GM13977 (cell line): ENCODE data around the gene DEF6.
"Not testable (repeated sequence)": the region's sequence is repeated elsewhere in the genome, so short reads cannot be mapped to it uniquely, and the experiment has no call there.

ENCODE experiments used
- DNase-seq: peaks from one replicate; pipeline ENCODE4 v3.0.0; 2012; ENCODE audit warnings: low spot score
- in situ Hi-C: fragments of 300-500 bp; cut with MboI; formaldehyde crosslinking; loops from one replicate; pipeline ENCODE4 v1.12.0; 2022; ENCODE audit warnings: low sequenced_read_pairs, low pct_unique_long_range_greater_than_20kb, mixed read lengths, inconsistent platforms; ENCODE audit not compliant: unreplicated experiment
- TF ChIP-seq, protein P1 (sequence below): IDR thresholded peaks from 2 replicates; pipeline ENCODE4 v1.5.1; 2012; ENCODE audit warnings: mild to moderate bottlenecking, control low read depth; ENCODE audit not compliant: insufficient read depth; ENCODE audit errors: extremely low read depth, missing control alignments

Gene DEF6

DNA sequence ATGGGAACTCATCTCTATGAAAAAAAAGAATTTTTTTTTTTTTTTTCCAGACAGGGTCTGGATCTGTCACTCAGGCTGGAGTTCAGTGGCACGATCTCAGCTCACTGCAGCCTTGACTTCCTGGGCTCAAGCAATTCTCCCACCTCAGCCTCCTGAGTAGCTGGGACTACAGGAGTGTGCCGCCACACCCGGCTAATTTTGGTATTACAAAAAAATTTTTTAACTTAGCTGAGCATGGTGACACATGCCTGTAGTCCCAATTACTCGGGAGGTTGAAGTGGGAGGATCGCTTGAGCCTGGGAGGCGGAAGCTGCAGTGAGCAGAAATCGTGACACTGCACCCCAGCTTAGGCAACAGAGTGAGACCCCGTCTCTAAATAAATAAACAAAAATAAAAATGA lies 7.5 kb downstream of the DEF6 start:
- DNase-seq = no peak
- in situ Hi-C loops = no loop called here
- TF ChIP-seq, protein P1, sequence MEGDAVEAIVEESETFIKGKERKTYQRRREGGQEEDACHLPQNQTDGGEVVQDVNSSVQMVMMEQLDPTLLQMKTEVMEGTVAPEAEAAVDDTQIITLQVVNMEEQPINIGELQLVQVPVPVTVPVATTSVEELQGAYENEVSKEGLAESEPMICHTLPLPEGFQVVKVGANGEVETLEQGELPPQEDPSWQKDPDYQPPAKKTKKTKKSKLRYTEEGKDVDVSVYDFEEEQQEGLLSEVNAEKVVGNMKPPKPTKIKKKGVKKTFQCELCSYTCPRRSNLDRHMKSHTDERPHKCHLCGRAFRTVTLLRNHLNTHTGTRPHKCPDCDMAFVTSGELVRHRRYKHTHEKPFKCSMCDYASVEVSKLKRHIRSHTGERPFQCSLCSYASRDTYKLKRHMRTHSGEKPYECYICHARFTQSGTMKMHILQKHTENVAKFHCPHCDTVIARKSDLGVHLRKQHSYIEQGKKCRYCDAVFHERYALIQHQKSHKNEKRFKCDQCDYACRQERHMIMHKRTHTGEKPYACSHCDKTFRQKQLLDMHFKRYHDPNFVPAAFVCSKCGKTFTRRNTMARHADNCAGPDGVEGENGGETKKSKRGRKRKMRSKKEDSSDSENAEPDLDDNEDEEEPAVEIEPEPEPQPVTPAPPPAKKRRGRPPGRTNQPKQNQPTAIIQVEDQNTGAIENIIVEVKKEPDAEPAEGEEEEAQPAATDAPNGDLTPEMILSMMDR = no peak

DNA sequence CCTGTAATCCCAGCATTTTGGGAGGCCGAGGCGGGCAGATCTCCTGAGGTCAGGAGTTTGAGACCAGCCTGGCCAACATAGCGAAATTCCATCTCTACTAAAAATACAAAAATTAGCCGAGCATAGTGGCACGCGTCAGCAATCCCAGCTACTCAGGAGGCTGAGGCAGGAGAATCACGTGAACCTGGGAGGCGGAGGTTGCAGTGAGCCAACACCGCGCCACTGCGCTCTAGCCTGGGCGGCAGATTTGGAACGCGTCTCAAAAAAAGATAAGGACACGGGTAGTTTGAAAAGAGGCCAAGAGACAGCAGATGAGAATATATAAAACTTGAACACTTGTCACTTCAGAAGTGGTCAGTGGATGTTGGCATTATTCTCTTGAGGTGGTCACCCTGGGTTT lies 9.5 kb downstream of the DEF6 start:
- in situ Hi-C loops, DNase-seq: not testable (repeated sequence)

DNA sequence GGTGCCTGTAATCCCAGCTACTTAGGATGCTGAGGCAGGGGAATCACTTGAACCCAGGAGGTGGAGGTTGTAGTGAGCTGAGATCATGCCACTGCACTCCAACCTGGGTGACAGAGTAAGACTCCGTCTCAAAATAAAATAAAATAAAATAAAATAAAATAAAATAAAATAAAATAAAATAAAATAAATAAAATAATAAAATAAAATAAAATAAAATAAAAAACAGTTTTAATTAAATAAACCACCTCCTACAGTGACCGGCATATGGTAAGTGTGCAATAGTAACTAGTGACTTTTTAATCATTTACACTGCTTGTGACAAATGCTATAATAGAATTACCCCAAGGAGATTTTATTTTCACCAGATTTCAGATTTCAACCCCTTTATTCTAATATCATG lies 10.9 kb downstream of the DEF6 start:
- in situ Hi-C loops, DNase-seq: not testable (repeated sequence)

DNA sequence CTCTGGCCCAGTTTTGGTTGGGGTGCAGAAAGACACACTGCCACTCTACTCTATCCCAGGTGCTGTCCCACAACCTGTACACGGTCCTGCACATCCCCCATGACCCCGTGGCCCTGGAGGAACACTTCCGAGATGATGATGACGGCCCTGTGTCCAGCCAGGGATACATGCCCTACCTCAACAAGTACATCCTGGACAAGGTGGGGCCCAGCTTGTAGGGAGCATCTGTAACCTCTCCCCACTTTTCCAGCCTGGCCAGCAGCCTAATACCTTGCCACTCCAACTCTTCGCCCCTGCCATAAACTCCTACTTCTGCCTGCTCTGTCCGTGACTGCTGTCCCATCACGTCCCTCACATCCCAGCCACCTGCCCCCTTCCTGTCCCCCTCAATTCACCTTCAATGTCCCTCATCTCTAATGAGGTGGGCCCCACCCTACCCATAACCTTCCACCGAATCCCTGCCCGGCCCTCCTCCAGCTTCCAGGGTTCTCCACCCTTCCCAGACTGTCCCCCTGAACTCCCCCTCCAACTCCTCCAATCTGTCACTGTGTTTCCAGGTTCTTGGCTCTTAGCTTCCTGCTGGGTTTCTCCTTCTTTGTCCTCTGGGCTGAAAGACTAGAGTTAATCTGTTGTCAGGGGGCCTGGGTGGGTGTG lies 12.1 kb downstream of the DEF6 start:
- TF ChIP-seq, protein P1 = no peak
- in situ Hi-C loops = no loop called here
- no peak for DNase-seq

DNA sequence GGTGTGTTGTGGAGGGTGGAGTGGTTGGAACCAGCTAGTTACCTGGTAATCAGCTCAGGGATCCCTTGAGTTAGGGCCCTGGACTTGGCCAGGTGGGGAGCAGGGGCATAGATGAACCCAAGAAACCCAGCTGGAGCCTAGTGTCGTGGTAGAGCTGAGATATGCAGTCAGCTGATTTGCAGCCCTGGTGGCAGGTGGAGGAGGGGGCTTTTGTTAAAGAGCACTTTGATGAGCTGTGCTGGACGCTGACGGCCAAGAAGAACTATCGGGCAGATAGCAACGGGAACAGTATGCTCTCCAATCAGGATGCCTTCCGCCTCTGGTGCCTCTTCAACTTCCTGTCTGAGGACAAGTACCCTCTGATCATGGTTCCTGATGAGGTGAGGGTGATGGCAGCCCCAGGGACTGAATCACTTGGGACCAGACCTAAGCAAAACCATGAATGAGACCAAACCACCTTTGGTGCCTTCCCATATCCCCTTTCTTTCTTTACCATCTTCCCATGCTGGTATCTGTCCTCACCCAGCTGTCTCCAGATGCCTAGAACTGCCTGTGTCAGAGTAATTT lies 12.7 kb downstream of the DEF6 start:
- in situ Hi-C loops = no loop called here
- no peak for DNase-seq
- TF ChIP-seq, protein P1 = no peak

DNA sequence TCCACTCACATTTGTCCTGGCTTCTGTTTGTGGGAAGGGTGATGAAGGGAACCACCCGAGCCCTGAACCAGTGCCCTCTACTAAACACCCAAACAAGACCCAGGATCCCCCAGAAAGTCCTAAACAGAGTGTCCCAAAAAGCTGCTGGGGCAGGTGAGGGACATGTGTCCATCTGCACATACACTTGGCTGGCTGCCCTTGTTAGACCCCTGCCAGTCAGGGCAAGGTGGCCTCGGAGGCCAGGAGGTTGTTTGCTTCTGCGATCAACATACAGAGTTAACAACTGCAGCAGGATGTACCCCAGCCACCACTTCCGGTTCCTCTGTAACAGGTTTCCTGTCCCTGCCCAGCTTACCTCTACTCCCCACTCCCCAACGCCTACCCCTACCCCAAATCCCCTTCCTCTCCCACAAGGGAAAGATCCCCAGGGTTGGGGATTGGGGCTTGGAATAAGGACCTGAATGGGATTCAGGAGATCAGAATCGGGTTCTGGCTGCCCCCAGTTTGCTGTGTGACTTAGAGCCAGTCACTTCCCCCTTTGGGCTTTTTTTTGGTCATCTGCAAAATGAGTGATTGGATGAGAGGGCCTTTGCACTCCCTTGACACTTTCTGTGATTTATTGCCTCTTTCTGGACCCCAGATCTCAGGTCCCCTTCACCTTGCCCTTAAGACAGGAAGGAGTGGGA lies 13.9 kb downstream of the DEF6 start:
- TF ChIP-seq, protein P1 = no peak
- no peak for DNase-seq
- in situ Hi-C loops = no loop called here

DNA sequence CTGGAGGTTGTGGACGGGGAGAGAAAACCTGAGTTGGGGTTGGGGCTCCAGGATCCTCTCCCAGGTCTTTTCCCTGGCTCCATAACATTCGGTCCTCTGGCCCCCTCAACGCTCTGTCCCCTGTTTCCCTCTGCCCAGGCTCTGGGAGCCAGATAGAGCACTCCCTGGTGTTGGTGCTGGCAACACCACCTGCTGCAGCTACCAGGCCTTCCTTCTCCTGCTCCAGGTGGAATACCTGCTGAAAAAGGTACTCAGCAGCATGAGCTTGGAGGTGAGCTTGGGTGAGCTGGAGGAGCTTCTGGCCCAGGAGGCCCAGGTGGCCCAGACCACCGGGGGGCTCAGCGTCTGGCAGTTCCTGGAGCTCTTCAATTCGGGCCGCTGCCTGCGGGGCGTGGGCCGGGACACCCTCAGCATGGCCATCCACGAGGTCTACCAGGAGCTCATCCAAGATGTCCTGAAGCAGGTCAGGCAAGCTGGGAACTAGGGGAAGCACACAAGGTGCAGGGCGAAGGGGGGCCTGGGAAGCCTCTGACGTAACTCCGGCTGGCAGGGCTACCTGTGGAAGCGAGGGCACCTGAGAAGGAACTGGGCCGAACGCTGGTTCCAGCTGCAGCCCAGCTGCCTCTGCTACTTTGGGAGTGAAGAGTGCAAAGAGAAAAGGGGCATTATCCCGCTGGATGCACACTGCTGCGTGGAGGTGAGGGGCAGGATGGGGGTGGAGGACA lies 14.6 kb downstream of the DEF6 start:
- in situ Hi-C loops = no loop called here
- TF ChIP-seq, protein P1 = no peak
- no peak for DNase-seq
